BLaER1 treated with 17β-estradiol and CSF1 and Interleukin-3, amounts not matched to agents 10 nM and 100 nM (cell line): Measurements from ENCODE around the gene ILF3.

ENCODE experiments used
- H3K27ac ChIP-seq, 11 experiments: shearing (Covaris generic); formaldehyde crosslinking; 2 replicates each; pipeline ENCODE4 v1.8.1; 2022
- H3K27me3 ChIP-seq, 11 experiments: shearing (Covaris generic); formaldehyde crosslinking; 2 replicates each; pipeline ENCODE4 v1.8.1; 2022
- H3K36me3 ChIP-seq, 11 experiments: shearing (Covaris generic); formaldehyde crosslinking; 2 replicates each; pipeline ENCODE4 v1.8.1; 2022
- H3K4me1 ChIP-seq, 10 experiments: shearing (Covaris generic); formaldehyde crosslinking; 2 replicates each; pipeline ENCODE4 v1.8.1; 2022
- H3K4me2 ChIP-seq, 11 experiments: shearing (Covaris generic); formaldehyde crosslinking; 2 replicates each; pipeline ENCODE4 v1.8.1; 2022
- H3K4me3 ChIP-seq, 10 experiments: shearing (Covaris generic); formaldehyde crosslinking; 2 replicates each; pipeline ENCODE4 v1.8.1; 2022
- H3K9ac ChIP-seq, 11 experiments: shearing (Covaris generic); formaldehyde crosslinking; 2 replicates each; pipeline ENCODE4 v1.8.1; 2022
- H3K9me3 ChIP-seq, 11 experiments: shearing (Covaris generic); formaldehyde crosslinking; replicated peaks in 1 of 11; 2 replicates each; pipeline ENCODE4 v1.8.1; 2022
- H4K20me1 ChIP-seq, 11 experiments: shearing (Covaris generic); formaldehyde crosslinking; 2 replicates each; pipeline ENCODE4 v1.8.1; 2022
- Cebpa-rat ChIP-seq, 11 experiments: shearing (Covaris generic); IDR thresholded peaks; 2 replicates each; pipeline ENCODE4 v1.8.1; 2022

ILF3 gene

DNA sequence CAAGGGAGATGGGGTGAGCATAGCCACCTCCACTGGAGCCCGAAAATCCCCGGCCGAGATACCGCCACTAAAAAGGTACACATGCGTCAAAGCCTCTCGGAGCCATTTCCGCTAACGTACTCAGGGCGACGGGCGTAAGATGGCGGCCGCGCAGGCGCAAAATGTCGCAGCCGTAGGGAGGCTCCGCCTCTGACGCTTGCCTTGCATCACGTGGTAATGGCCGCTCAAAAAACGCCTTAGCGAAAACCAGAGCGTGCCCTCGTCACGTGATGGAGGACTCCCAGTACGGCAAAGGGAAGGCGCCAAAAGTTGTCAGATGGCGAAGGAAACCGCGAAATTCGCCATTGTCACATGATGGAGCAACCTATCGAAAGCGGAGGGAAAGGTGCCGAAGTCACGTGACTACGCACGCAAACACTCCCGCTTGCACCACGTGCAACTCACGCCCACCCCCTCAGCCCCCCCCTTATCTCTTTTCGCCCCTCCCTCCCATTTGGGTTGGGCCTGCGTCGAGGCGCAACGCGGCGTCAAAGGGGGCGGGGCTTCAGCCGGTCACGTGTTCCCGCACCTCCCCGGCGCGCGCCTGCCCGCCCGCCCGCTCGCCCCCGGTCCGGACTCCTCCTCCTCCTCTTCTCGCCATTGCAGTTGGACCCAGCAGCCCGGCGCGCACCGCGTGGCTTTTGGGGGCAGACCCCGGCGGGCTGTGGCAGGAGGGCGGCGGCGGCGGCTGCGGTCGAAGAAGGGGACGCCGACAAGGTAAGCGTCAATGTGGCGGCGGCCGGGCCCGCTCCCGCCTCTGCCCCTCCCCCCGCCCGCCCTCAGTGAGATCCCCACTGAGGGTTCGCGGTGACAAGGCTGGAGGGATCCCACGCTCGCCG is at the start of gene ILF3:
Gene ILF3 (plus strand): TSS at position 615 of the 878 bp plus-strand sequence. CDS start 16,260 bp downstream, outside the sequence.
- Histone ChIP-seq H3K9ac (peak within 1 kb of the TSS; percentile 97 to 100 (median 99)), H3K4me1 (peaks cover 49 to 72% (median 56%) of the 10 kb centered on the region in 10 experiments), H3K36me3 (peaks cover 12 to 44% (median 41%) of the 10 kb centered on the region in 11 experiments; a peak in 21 of 22 replicates), H3K9me3 (no peaks in the 10 kb centered on the region), H3K4me2 (peak within 1 kb of the TSS; percentile 90 to 99 (median 95)), H3K27me3 (no peaks in the 10 kb centered on the region), H3K4me3 (peak within 1 kb of the TSS; percentile 83 to 98 (median 94)), H3K27ac (peak within 1 kb of the TSS; percentile 98 to 100 (median 100)), H4K20me1 (peaks cover 42 to 45% (median 44%) of the 10 kb centered on the region in 11 experiments)
- TF ChIP-seq Cebpa-rat (IDR thresholded peaks at IDR 0.05), result no peak

- peak overlapping the region; percentile 86 to 99 (median 95) for H3K27ac ChIP-seq
Measured at GRCh38 chr19:10604460-10604980, 49.6 kb upstream of the ILF3 start.

DNA sequence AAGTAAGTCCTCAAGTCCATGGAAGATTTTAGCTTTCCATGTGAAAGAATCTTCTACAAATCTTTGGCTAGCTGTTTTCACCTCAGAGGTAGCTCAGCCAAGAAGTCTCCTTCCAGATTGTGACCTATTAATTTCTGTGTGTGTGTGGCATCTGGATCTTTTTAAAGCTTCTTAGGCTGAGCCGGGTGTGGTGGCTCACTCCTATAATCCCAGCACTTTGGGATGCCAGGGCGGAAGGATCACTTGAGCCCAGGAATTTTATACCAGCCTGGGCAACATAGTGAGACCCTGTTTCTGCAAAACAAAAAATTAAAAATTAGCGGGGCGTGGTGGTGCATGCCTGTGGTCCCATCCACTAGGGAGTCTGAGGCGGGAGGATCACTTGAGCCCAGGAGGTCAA is 42.2 kb upstream of the ILF3 start:
- Histone ChIP-seq H3K36me3 (peaks cover 12 to 84% (median 53%) of the 10 kb centered on the region in 11 experiments; a peak in 20 of 22 replicates), H3K9me3 (peaks cover 0 to 4% (median 0%) of the 10 kb centered on the region in 11 experiments; a peak in 1 of 22 replicates), H4K20me1 (peaks cover 4 to 100% (median 86%) of the 10 kb centered on the region in 11 experiments; a peak in 21 of 22 replicates), H3K27me3 (no peaks in the 10 kb centered on the region), H3K9ac (peak overlapping the region in 2 of 11 experiments; percentile 37; a peak in 3 of 22 replicates), H3K27ac (no peak overlapping the region), H3K4me1 (peaks cover 15 to 54% (median 38%) of the 10 kb centered on the region in 10 experiments), H3K4me2 (no peak overlapping the region), H3K4me3 (no peak overlapping the region)
- no peak for TF ChIP-seq Cebpa-rat (IDR thresholded peaks at IDR 0.05)

More at GRCh38 chr19:10604460-10604980, 49.6 kb upstream of the ILF3 start:
- peaks cover 0 to 39% (median 6%) of the 10 kb centered on the region in 11 experiments; a peak in 10 of 22 replicates for H3K36me3 ChIP-seq
- peak overlapping the region; percentile 92 to 99 (median 98); a peak in 21 of 22 replicates for H3K9ac ChIP-seq
- peaks cover 7 to 62% (median 44%) of the 10 kb centered on the region in 11 experiments; a peak in 19 of 22 replicates for H4K20me1 ChIP-seq
- no peaks in the 10 kb centered on the region for H3K9me3 ChIP-seq
- no peak; a peak in 1 of 22 replicates for TF ChIP-seq Cebpa-rat (IDR thresholded peaks at IDR 0.05)
- no peaks in the 10 kb centered on the region for H3K27me3 ChIP-seq
- H3K4me1 ChIP-seq, result peaks cover 32 to 58% (median 47%) of the 10 kb centered on the region in 10 experiments
- H3K4me3 ChIP-seq, result peak overlapping the region; percentile 82 to 99 (median 96)
- peak overlapping the region; percentile 87 to 99 (median 97) for H3K4me2 ChIP-seq

DNA sequence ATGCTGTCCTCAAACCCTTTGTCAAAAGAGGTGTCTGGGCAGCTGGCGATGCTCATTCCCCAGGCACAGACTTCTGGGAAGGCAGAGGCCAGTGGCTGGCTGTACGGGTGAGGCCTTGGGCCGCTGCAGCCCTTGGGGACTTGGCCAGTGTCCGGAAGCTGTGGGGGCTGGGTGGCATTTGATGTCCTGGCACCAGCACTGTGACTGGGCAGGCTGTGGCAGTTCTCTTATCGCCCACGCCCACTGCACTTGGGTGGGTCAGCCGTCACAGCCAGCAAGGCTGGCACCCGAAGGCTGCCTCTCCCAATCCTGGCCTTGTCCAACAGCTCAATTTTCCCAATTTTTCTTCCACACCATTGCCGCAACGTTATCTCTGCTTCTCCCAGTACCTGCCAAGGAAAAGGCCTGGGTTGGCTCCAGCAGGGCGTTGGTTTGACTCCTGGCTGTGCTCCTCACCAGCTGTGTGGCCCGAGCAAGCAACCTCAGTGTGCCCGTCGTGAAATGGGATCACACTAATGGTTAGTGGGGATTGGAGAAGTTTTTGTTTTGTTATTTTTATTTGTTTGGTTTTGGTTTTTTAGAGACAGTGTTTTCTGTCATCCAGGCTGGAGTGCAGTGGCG is 41.5 kb upstream of the ILF3 start:
- H3K4me1 ChIP-seq, result peaks cover 15 to 56% (median 38%) of the 10 kb centered on the region in 10 experiments
- H4K20me1 ChIP-seq, result peaks cover 4 to 100% (median 88%) of the 10 kb centered on the region in 11 experiments; a peak in 21 of 22 replicates
- 0 out of 22 replicates have a peak overlapping the region, but pooled peaks of 1 of the 11 experiments have one; percentile 1 for H3K27ac ChIP-seq
- H3K36me3 ChIP-seq, result peaks cover 12 to 84% (median 58%) of the 10 kb centered on the region in 11 experiments; a peak in 20 of 22 replicates
- no peak overlapping the region for H3K4me3 ChIP-seq
- peaks cover 0 to 4% (median 0%) of the 10 kb centered on the region in 11 experiments; a peak in 1 of 22 replicates for H3K9me3 ChIP-seq
- H3K27me3 ChIP-seq, result no peaks in the 10 kb centered on the region
- no peak for TF ChIP-seq Cebpa-rat (IDR thresholded peaks at IDR 0.05)
- peak overlapping the region in 1 of 11 experiments; percentile 6; a peak in 1 of 22 replicates for H3K4me2 ChIP-seq
- peak overlapping the region in 1 of 11 experiments; percentile 37; a peak in 1 of 22 replicates for H3K9ac ChIP-seq

- Histone ChIP-seq H3K27me3 (no peaks in the 10 kb centered on the region), H4K20me1 (peaks cover 10 to 100% (median 96%) of the 10 kb centered on the region in 11 experiments; a peak in 21 of 22 replicates), H3K4me2 (peak overlapping the region; percentile 18 to 63 (median 38); a peak in 20 of 22 replicates), H3K9ac (no peak overlapping the region; a peak in 2 of 22 replicates), H3K36me3 (peaks cover 15 to 99% (median 83%) of the 10 kb centered on the region in 11 experiments; a peak in 21 of 22 replicates), H3K4me3 (no peak overlapping the region), H3K9me3 (peaks cover 0 to 4% (median 0%) of the 10 kb centered on the region in 11 experiments; a peak in 1 of 22 replicates), H3K4me1 (peaks cover 15 to 52% (median 34%) of the 10 kb centered on the region in 10 experiments), H3K27ac (peak overlapping the region in 6 of 11 experiments; percentile 17 to 33 (median 22); a peak in 4 of 22 replicates)
- no peak for TF ChIP-seq Cebpa-rat (IDR thresholded peaks at IDR 0.05)
Measured at GRCh38 chr19:10615429-10616023, 38.6 kb upstream of the ILF3 start.

- H3K4me1 ChIP-seq, result peaks cover 15 to 45% (median 35%) of the 10 kb centered on the region in 10 experiments
- H3K9ac ChIP-seq, result no peak overlapping the region
- no peaks in the 10 kb centered on the region for H3K27me3 ChIP-seq
- peaks cover 19 to 100% (median 96%) of the 10 kb centered on the region in 11 experiments; a peak in 21 of 22 replicates for H4K20me1 ChIP-seq
- H3K27ac ChIP-seq, result 0 out of 22 replicates have a peak overlapping the region, but pooled peaks of 1 of the 11 experiments have one; percentile 6
- TF ChIP-seq Cebpa-rat (IDR thresholded peaks at IDR 0.05), result no peak
- no peak overlapping the region for H3K4me2 ChIP-seq
- peaks cover 17 to 100% (median 85%) of the 10 kb centered on the region in 11 experiments; a peak in 21 of 22 replicates for H3K36me3 ChIP-seq
- H3K4me3 ChIP-seq, result no peak overlapping the region
- H3K9me3 ChIP-seq, result peaks cover 0 to 4% (median 0%) of the 10 kb centered on the region in 11 experiments; a peak in 1 of 22 replicates
Measured at GRCh38 chr19:10617409-10618121, 36.6 kb upstream of the ILF3 start.

DNA sequence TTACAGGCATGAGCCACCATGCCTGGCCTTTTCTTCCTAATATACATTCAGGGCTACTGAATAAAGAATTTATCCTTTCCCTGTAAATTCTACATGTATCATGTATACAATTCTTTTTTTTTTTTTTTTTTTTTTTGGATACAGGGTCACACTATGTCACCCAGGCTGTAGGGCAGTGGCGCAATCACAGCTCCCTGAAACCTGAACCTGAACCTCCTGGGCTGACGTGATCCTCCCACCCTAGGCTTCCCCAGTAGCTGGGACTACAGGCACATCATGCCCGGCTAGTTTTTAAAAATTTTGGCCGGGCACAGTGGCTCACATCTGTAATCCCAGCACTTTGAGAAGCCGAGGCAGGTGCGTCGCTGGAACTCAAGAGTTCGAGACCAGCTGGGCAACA is 35.3 kb upstream of the ILF3 start:
- Histone ChIP-seq H3K4me3 (no peak overlapping the region), H3K27me3 (no peaks in the 10 kb centered on the region), H4K20me1 (peaks cover 27 to 100% (median 96%) of the 10 kb centered on the region in 11 experiments; a peak in 20 of 22 replicates), H3K4me2 (no peak overlapping the region), H3K4me1 (peaks cover 15 to 52% (median 44%) of the 10 kb centered on the region in 10 experiments), H3K36me3 (peaks cover 8 to 100% (median 82%) of the 10 kb centered on the region in 11 experiments), H3K9me3 (no peaks in the 10 kb centered on the region), H3K27ac (no peak overlapping the region), H3K9ac (no peak overlapping the region)
- no peak for TF ChIP-seq Cebpa-rat (IDR thresholded peaks at IDR 0.05)
